ENCODE results near the gene CHAF1A. TPM values are rescaled to one million over a fixed set of nuclear protein-coding genes. Genes with fewer than 3 reads are reported as not detected.

CHAF1A gene
- total RNA-seq, 3 donors from 2014 or later (not counting 1 experiment from before 2014, with no cell fraction given) = 34.4 to 40.8 (median 35.2) TPM

- Mint-ChIP-seq H3K4me1 (no peaks in the 10 kb centered on the region), H3K4me3 (no peak overlapping the region), H3K27ac (no peak overlapping the region), H3K9me3 (no peaks in the 10 kb centered on the region), H3K27me3 (ENCODE audit: low read depth in 2 of 2) (no peaks in the 10 kb centered on the region), H3K36me3 (no peaks in the 10 kb centered on the region)
- H3K27me3 ChIP-seq (ENCODE audit: control insufficient read depth, insufficient read depth, low read length) = no peaks in the 10 kb centered on the region
- H3K4me1 ChIP-seq (ENCODE audit: control insufficient read depth, insufficient read depth, low read length) = no peaks in the 10 kb centered on the region
- no peak overlapping the region for H3K27ac ChIP-seq (ENCODE audit: low read length)
- TF ChIP-seq CTCF (IDR thresholded peaks at IDR 0.05) = no peak
- intact Hi-C loops (cut with micrococcal nuclease) = no loop called here
- ATAC-seq = no peak
- no peak overlapping the region for H3K4me3 ChIP-seq (ENCODE audit: low read length)
- H3K36me3 ChIP-seq (ENCODE audit: control insufficient read depth, insufficient read depth, low read length) = peaks cover 6% of the 10 kb centered on the region
- WGBS (ENCODE audit: insufficient coverage) = 92% methylated on average over 7 of the region's 7 CpGs
- no peak for DNase-seq
- H3K9me3 ChIP-seq (ENCODE audit: control insufficient read depth, insufficient read depth, low read length) = no peaks in the 10 kb centered on the region
Observed at GRCh38 chr19:4414144-4414799, 11.8 kb downstream of the CHAF1A start.

- no peak overlapping the region for H3K4me3 Mint-ChIP-seq
- H3K4me1 Mint-ChIP-seq = no peaks in the 10 kb centered on the region
- H3K27me3 Mint-ChIP-seq (ENCODE audit: low read depth in 2 of 2) = no peaks in the 10 kb centered on the region
- H3K36me3 Mint-ChIP-seq = no peaks in the 10 kb centered on the region
- Histone ChIP-seq H3K27ac (ENCODE audit: low read length) (no peak overlapping the region), H3K36me3 (ENCODE audit: control insufficient read depth, insufficient read depth, low read length) (peaks cover 4% of the 10 kb centered on the region), H3K9me3 (ENCODE audit: control insufficient read depth, insufficient read depth, low read length) (no peaks in the 10 kb centered on the region), H3K4me1 (ENCODE audit: control insufficient read depth, insufficient read depth, low read length) (no peaks in the 10 kb centered on the region), H3K27me3 (ENCODE audit: control insufficient read depth, insufficient read depth, low read length) (no peaks in the 10 kb centered on the region), H3K4me3 (ENCODE audit: low read length) (no peak overlapping the region)
- DNase-seq = no peak
- ATAC-seq = no peak
- intact Hi-C loops (cut with micrococcal nuclease) = no loop called here
- TF ChIP-seq CTCF (IDR thresholded peaks at IDR 0.05) = no peak
- no peak overlapping the region for H3K27ac Mint-ChIP-seq
- 96% methylated on average over 9 of the region's 9 CpGs for WGBS (ENCODE audit: insufficient coverage)
- no peaks in the 10 kb centered on the region for H3K9me3 Mint-ChIP-seq
Observed at GRCh38 chr19:4414800-4415321, 12.4 kb downstream of the CHAF1A start.

GRCh38 chr19:4415352-4415751 is 12.9 kb downstream of the CHAF1A start:
- no peak for DNase-seq
- 91% methylated on average over 10 of the region's 10 CpGs for WGBS (ENCODE audit: insufficient coverage)
- H3K27ac Mint-ChIP-seq = no peak overlapping the region
- intact Hi-C loops (cut with micrococcal nuclease) = no loop called here
- no peak overlapping the region for H3K4me3 ChIP-seq (ENCODE audit: low read length)
- no peaks in the 10 kb centered on the region for H3K4me1 Mint-ChIP-seq
- no peaks in the 10 kb centered on the region for H3K27me3 Mint-ChIP-seq (ENCODE audit: low read depth in 2 of 2)
- no peaks in the 10 kb centered on the region for H3K36me3 Mint-ChIP-seq
- no peaks in the 10 kb centered on the region for H3K9me3 ChIP-seq (ENCODE audit: control insufficient read depth, insufficient read depth, low read length)
- no peak for ATAC-seq
- no peak for TF ChIP-seq CTCF (IDR thresholded peaks at IDR 0.05)
- no peaks in the 10 kb centered on the region for H3K27me3 ChIP-seq (ENCODE audit: control insufficient read depth, insufficient read depth, low read length)
- no peaks in the 10 kb centered on the region for H3K9me3 Mint-ChIP-seq
- no peaks in the 10 kb centered on the region for H3K4me1 ChIP-seq (ENCODE audit: control insufficient read depth, insufficient read depth, low read length)
- no peak overlapping the region for H3K27ac ChIP-seq (ENCODE audit: low read length)
- no peak overlapping the region for H3K4me3 Mint-ChIP-seq
- peaks cover 2% of the 10 kb centered on the region for H3K36me3 ChIP-seq (ENCODE audit: control insufficient read depth, insufficient read depth, low read length)

- peaks cover 2% of the 10 kb centered on the region for H3K36me3 ChIP-seq (ENCODE audit: control insufficient read depth, insufficient read depth, low read length)
Observed at GRCh38 chr19:4416268-4416667, 13.8 kb downstream of the CHAF1A start.

More at GRCh38 chr19:4416268-4416667, 13.8 kb downstream of the CHAF1A start:
- no peak for TF ChIP-seq CTCF (IDR thresholded peaks at IDR 0.05)
- no peak overlapping the region for H3K4me3 Mint-ChIP-seq
- Histone ChIP-seq H3K4me3 (ENCODE audit: low read length) (no peak overlapping the region), H3K4me1 (ENCODE audit: control insufficient read depth, insufficient read depth, low read length) (no peaks in the 10 kb centered on the region), H3K9me3 (ENCODE audit: control insufficient read depth, insufficient read depth, low read length) (no peaks in the 10 kb centered on the region), H3K27ac (ENCODE audit: low read length) (no peak overlapping the region), H3K27me3 (ENCODE audit: control insufficient read depth, insufficient read depth, low read length) (no peaks in the 10 kb centered on the region)
- no peak for DNase-seq
- H3K36me3 Mint-ChIP-seq = no peaks in the 10 kb centered on the region
- H3K27ac Mint-ChIP-seq = no peak overlapping the region
- intact Hi-C loops (cut with micrococcal nuclease) = no loop called here
- H3K27me3 Mint-ChIP-seq (ENCODE audit: low read depth in 2 of 2) = no peaks in the 10 kb centered on the region
- no peaks in the 10 kb centered on the region for H3K4me1 Mint-ChIP-seq
- 91% methylated on average over 9 of the region's 9 CpGs for WGBS (ENCODE audit: insufficient coverage)
- H3K9me3 Mint-ChIP-seq = no peaks in the 10 kb centered on the region
- no peak for ATAC-seq

Measured in natural killer cell (primary cell).